H1 (cell line): Measurements from ENCODE around the gene KCNMA1. TPM values are rescaled to one million over a fixed set of nuclear protein-coding genes. Genes with fewer than 3 reads are reported as not detected.

Source experiments
- CTCF ChIA-PET: fragments of 300-600 bp; sonication (Branson Sonifier 250); formaldehyde crosslinking; loops from one replicate; lab custom pipeline; 2021; ENCODE audit not compliant: partially characterized antibody; lab: Charles Lee
- POLR2A ChIA-PET: fragments of 300-600 bp; sonication (Branson Sonifier 250); formaldehyde crosslinking; loops from one replicate; lab custom pipeline; 2021; ENCODE audit warnings: inconsistent platforms; ENCODE audit not compliant: partially characterized antibody; lab: Charles Lee
- DNase-seq, 2 experiments: peaks; one replicate each; pipeline versions ENCODE4 v3.0.0 to v3.0.0-alpha.2; 2010 to 2022; ENCODE audit warnings: low spot score in 2 of 2, low read depth in 1 of 2, mixed read lengths in 1 of 2
- FAIRE-seq: peaks from 2 replicates; lab custom pipeline; 2011; peaks lifted over from hg19 to GRCh38; lab: Jason Lieb, UNC
- H2AFZ ChIP-seq: 2 replicates; pipeline ENCODE4 v1.8.1; 2012; ENCODE audit warnings: low read length, inconsistent platforms
- H2AK5ac ChIP-seq: 2 replicates; pipeline ENCODE4 v1.6.1; 2013; ENCODE audit warnings: low read depth, low read length
- H2BK120ac ChIP-seq: replicated peaks from 2 replicates; pipeline ENCODE3; 2013; ENCODE audit warnings: low read depth, low read length, inconsistent platforms
- H2BK12ac ChIP-seq: 2 replicates; pipeline ENCODE4 v1.6.1; 2013; ENCODE audit warnings: low read depth, low read length
- H2BK15ac ChIP-seq: 2 replicates; pipeline ENCODE4 v1.6.1; 2013; ENCODE audit warnings: low read length
- H2BK20ac ChIP-seq: 2 replicates; pipeline ENCODE4 v1.6.1; 2013; ENCODE audit warnings: low read length
- H2BK5ac ChIP-seq: 2 replicates; pipeline ENCODE4 v1.6.1; 2013; ENCODE audit warnings: low read depth, low read length
- H3K14ac ChIP-seq: 2 replicates; pipeline ENCODE4 v1.6.1; 2013; ENCODE audit warnings: inconsistent platforms; ENCODE audit not compliant: insufficient read length
- H3K18ac ChIP-seq: 2 replicates; pipeline ENCODE4 v1.6.1; 2013; ENCODE audit warnings: low read length; ENCODE audit errors: extremely low read depth
- H3K23ac ChIP-seq: 2 replicates; pipeline ENCODE4 v1.6.1; 2013; ENCODE audit warnings: inconsistent platforms; ENCODE audit not compliant: insufficient read length
- H3K23me2 ChIP-seq: 2 replicates; pipeline ENCODE4 v1.6.1; 2013; ENCODE audit warnings: low read depth, low read length
- H3K27ac ChIP-seq: 2 replicates; pipeline ENCODE4 v1.6.1; 2011; ENCODE audit warnings: low read depth, low read length, inconsistent platforms
- H3K27me3 ChIP-seq, 4 experiments: replicated peaks in 1 of 4; 1 replicate in 1 of 4; 2 replicates in 3 of 4; pipeline versions ENCODE4 v1.6.1 to v1.8.1; 2011 to 2013; ENCODE audit warnings: low read length in 3 of 4, mild to moderate bottlenecking in 3 of 4, inconsistent platforms in 2 of 4, mixed read lengths in 2 of 4, moderate library complexity in 1 of 4; ENCODE audit not compliant: control insufficient read depth in 3 of 4, insufficient read depth in 3 of 4; ENCODE audit errors: extremely low read depth in 1 of 4
- H3K36me3 ChIP-seq, 4 experiments: 2 replicates each; pipeline versions ENCODE4 v1.6.1 to v1.8.1; 2011 to 2013; ENCODE audit warnings: mild to moderate bottlenecking in 4 of 4, low read length in 3 of 4, moderate library complexity in 2 of 4, control low read depth in 1 of 4, inconsistent platforms in 1 of 4; ENCODE audit not compliant: insufficient read depth in 4 of 4, control insufficient read depth in 2 of 4
- H3K4ac ChIP-seq: replicated peaks from 2 replicates; pipeline ENCODE3; 2013; ENCODE audit warnings: low read length, low read depth, mixed read lengths, inconsistent platforms; ENCODE audit not compliant: insufficient read length
- H3K4me1 ChIP-seq, 4 experiments: replicated peaks in 1 of 4; 1 replicate in 1 of 4; 2 replicates in 3 of 4; pipeline versions ENCODE4 v1.6.1 to v1.8.1; 2011 to 2013; ENCODE audit warnings: low read length in 3 of 4, inconsistent platforms in 2 of 4, mixed read lengths in 1 of 4; ENCODE audit not compliant: insufficient read depth in 4 of 4, control insufficient read depth in 3 of 4
- H3K4me2 ChIP-seq, 2 experiments: 2 replicates each; pipeline versions ENCODE4 v1.6.1 to v1.8.1; 2011 to 2013; ENCODE audit warnings: low read depth in 2 of 2, low read length in 2 of 2, control low read depth in 1 of 2, inconsistent platforms in 1 of 2, mild to moderate bottlenecking in 1 of 2; ENCODE audit not compliant: insufficient read depth in 1 of 2
- H3K4me3 ChIP-seq, 4 experiments: fragments of 200-600, 300-600 bp in 1 of 4; sonication (generic), shearing (Covaris generic), sonication (Bioruptor Twin) in 1 of 4; 2 replicates each; pipeline versions ENCODE4 v1.5.1 to v1.8.1; 2011 to 2016; ENCODE audit warnings: low read length in 4 of 4, low read depth in 3 of 4, control low read depth in 2 of 4, inconsistent platforms in 2 of 4, mild to moderate bottlenecking in 2 of 4, mixed read lengths in 1 of 4, moderate library complexity in 1 of 4; ENCODE audit not compliant: insufficient read depth in 2 of 4; ENCODE audit errors: extremely low read depth in 1 of 4
- H3K56ac ChIP-seq: replicated peaks from 2 replicates; pipeline ENCODE3; 2013; ENCODE audit warnings: low read depth, mild to moderate bottlenecking, mixed read lengths, low read length, inconsistent platforms; ENCODE audit not compliant: insufficient read length
- H3K79me1 ChIP-seq: 2 replicates; pipeline ENCODE4 v1.6.1; 2013; ENCODE audit warnings: low read depth, low read length, control low read depth
- H3K79me2 ChIP-seq, 2 experiments: 2 replicates each; pipeline versions ENCODE4 v1.6.1 to v1.8.1; 2012 to 2013; ENCODE audit warnings: low read length in 2 of 2, mild to moderate bottlenecking in 2 of 2, inconsistent platforms in 1 of 2; ENCODE audit not compliant: insufficient read depth in 2 of 2, control insufficient read depth in 1 of 2
- H3K9ac ChIP-seq, 4 experiments: replicated peaks in 1 of 4; 1 replicate in 1 of 4; 2 replicates in 3 of 4; pipeline versions ENCODE4 v1.6.1 to v1.8.1; 2011 to 2013; ENCODE audit warnings: low read depth in 3 of 4, low read length in 3 of 4, control low read depth in 2 of 4, mild to moderate bottlenecking in 2 of 4, moderate library complexity in 2 of 4, inconsistent platforms in 1 of 4; ENCODE audit errors: extremely low read depth in 1 of 4
- H3K9me3 ChIP-seq, 2 experiments: 2 replicates each; pipeline versions ENCODE4 v1.6.1 to v1.8.1; 2012 to 2013; ENCODE audit warnings: mild to moderate bottlenecking in 2 of 2, moderate library complexity in 2 of 2, control low read depth in 1 of 2, inconsistent platforms in 1 of 2, low read depth in 1 of 2, low read length in 1 of 2, mixed read lengths in 1 of 2; ENCODE audit not compliant: insufficient read depth in 2 of 2
- H4K20me1 ChIP-seq, 2 experiments: replicated peaks in 1 of 2; 2 replicates each; pipeline versions ENCODE3 to v1.8.1; 2011 to 2013; ENCODE audit warnings: inconsistent platforms in 2 of 2, low read length in 2 of 2, mild to moderate bottlenecking in 1 of 2; ENCODE audit not compliant: insufficient read depth in 2 of 2, control insufficient read depth in 1 of 2
- H4K5ac ChIP-seq: 2 replicates; pipeline ENCODE4 v1.6.1; 2013; ENCODE audit warnings: low read length, low read depth, mixed read lengths, inconsistent platforms; ENCODE audit not compliant: insufficient read length
- H4K8ac ChIP-seq: 2 replicates; pipeline ENCODE4 v1.8.0; 2013; ENCODE audit warnings: mild to moderate bottlenecking, moderate library complexity, low read length, inconsistent platforms; ENCODE audit not compliant: insufficient read depth; ENCODE audit errors: extremely low read depth
- H4K91ac ChIP-seq: replicated peaks from 2 replicates; pipeline ENCODE3; 2013; ENCODE audit warnings: low read length, mixed read lengths, inconsistent platforms; ENCODE audit not compliant: insufficient read length
- ATF2 ChIP-seq: IDR thresholded peaks from 2 replicates; pipeline ENCODE4 v1.6.1; 2012; ENCODE audit warnings: low read length, inconsistent platforms
- CEBPB ChIP-seq: IDR thresholded peaks from 2 replicates; pipeline ENCODE4 v1.6.1; 2012; ENCODE audit warnings: low read depth, low read length
- CTBP2 ChIP-seq: IDR thresholded peaks from 2 replicates; pipeline ENCODE4 v1.7.0; 2011; ENCODE audit warnings: borderline replicate concordance, mild to moderate bottlenecking, moderate library complexity, mixed read lengths, low read length; ENCODE audit not compliant: insufficient read depth, insufficient read length
- EP300 ChIP-seq, 2 experiments: IDR thresholded peaks; 1 replicate in 1 of 2; 2 replicates in 1 of 2; pipeline ENCODE4 v1.6.1; 2011 to 2012; ENCODE audit warnings: low read depth in 2 of 2, low read length in 2 of 2, mild to moderate bottlenecking in 2 of 2, borderline replicate concordance in 1 of 2, inconsistent platforms in 1 of 2, moderate library complexity in 1 of 2
- FOSL1 ChIP-seq: IDR thresholded peaks from 2 replicates; pipeline ENCODE4 v1.6.1; 2011; ENCODE audit warnings: mild to moderate bottlenecking, low read depth, low read length, moderate library complexity; ENCODE audit not compliant: insufficient read depth
- GTF2F1 ChIP-seq: IDR thresholded peaks from 2 replicates; pipeline ENCODE4 v1.6.1; 2012; ENCODE audit warnings: low read depth, low read length, improper control_type of control experiment, borderline replicate concordance
- JUND ChIP-seq: IDR thresholded peaks from 2 replicates; pipeline ENCODE4 v1.6.1; 2011; ENCODE audit warnings: mild to moderate bottlenecking, improper control_type of control experiment, low read length
- KDM1A ChIP-seq: fragments of 200-600, 300-600 bp; sonication (generic); IDR thresholded peaks from 2 replicates; pipeline ENCODE4 v1.7.1; 2016; ENCODE audit warnings: mild to moderate bottlenecking, low read length, borderline replicate concordance
- KDM5A ChIP-seq: fragments of 200-600 bp; IDR thresholded peaks from 2 replicates; pipeline ENCODE4 v1.7.1; 2012; ENCODE audit warnings: mild to moderate bottlenecking, low read length, inconsistent platforms, mixed read lengths
- NANOG ChIP-seq: IDR thresholded peaks from 2 replicates; pipeline ENCODE4 v1.6.1; 2011; ENCODE audit warnings: low read length, low read depth, mild to moderate bottlenecking, inconsistent platforms; ENCODE audit not compliant: insufficient read depth, poor library complexity, severe bottlenecking
- SP2 ChIP-seq: IDR thresholded peaks from 2 replicates; pipeline ENCODE4 v1.6.1; 2012; ENCODE audit warnings: mild to moderate bottlenecking, low read length, inconsistent platforms
- SUZ12 ChIP-seq: fragments of 200-600 bp; sonication (generic); IDR thresholded peaks from 2 replicates; pipeline ENCODE4 v1.6.1; 2012; ENCODE audit warnings: mild to moderate bottlenecking, inconsistent platforms, low read length, moderate library complexity, mixed read lengths
- polyA plus RNA-seq, 7 experiments: library from polyadenylated mRNA; depleted of rRNA in 3 of 7; stranded (reverse) in 5 of 7; unstranded in 2 of 7; fragments of >200 nt in 5 of 7; fragments of 200-250 nt in 2 of 7; gene quantifications; 1 replicate in 5 of 7; 2 replicates in 1 of 7; 4 replicates in 1 of 7; pipeline versions ENCODE4 v1.2.1 to v1.2.3, GENCODE V29; 2011 to 2013; ENCODE audit warnings: missing spikeins in 2 of 7, mixed read lengths in 2 of 7
- total RNA-seq: library from RNA; stranded (reverse); fragmentation: NEBNext Ultra II Directional; extraction: Animal tissue kit (Norgen Biotek cat#: 25700); gene quantifications from 2 replicates; pipeline ENCODE4 v1.2.1, GENCODE V29; 2021

The KCNMA1 gene
- total and polyA plus RNA-seq, 2 of the 8 experiments (the other 6 are each of a cell fraction or from before 2014, with no cell fraction given) = 10.2 to 11.1 TPM

- FAIRE-seq (no peak), DNase-seq (no peak)
- H3K27me3 ChIP-seq = no peaks in the 10 kb centered on the region
- no peaks in the 10 kb centered on the region; a peak in 1 of 8 replicates for H3K36me3 ChIP-seq
- no peaks in the 10 kb centered on the region for H3K79me1 ChIP-seq
- H4K8ac ChIP-seq = no peak overlapping the region
- no peak overlapping the region for H3K27ac ChIP-seq
- H4K91ac ChIP-seq = no peak overlapping the region
- no peak overlapping the region for H2AFZ ChIP-seq
- H4K5ac ChIP-seq = no peak overlapping the region
- H2BK20ac ChIP-seq = no peak overlapping the region
- H3K23ac ChIP-seq = no peak overlapping the region
- H2BK15ac ChIP-seq = no peak overlapping the region
- H4K20me1 ChIP-seq = no peaks in the 10 kb centered on the region
- H3K23me2 ChIP-seq = no peaks in the 10 kb centered on the region; the same call in 1 of the 2 replicates
- no peak overlapping the region for H3K9ac ChIP-seq
- POLR2A ChIA-PET = no interaction called here
- H3K79me2 ChIP-seq = no peaks in the 10 kb centered on the region
- no peak overlapping the region for H2BK5ac ChIP-seq
- TF ChIP-seq KDM5A (no peak), ATF2 (no peak), KDM1A (no peak), SP2 (no peak), CTBP2 (no peak), SUZ12 (no peak), EP300 (IDR thresholded peaks at IDR 0.05; ENCODE audit: borderline replicate concordance in 1 of 2, low read depth in 2 of 2, low read length in 2 of 2) (no peak), NANOG (no peak), JUND (no peak), CEBPB (no peak), FOSL1 (no peak), GTF2F1 (no peak)
- TF ChIP-seq, all 59 proteins: peak for 0
- Histone ChIP-seq H3K4me2 (no peak overlapping the region), H3K4me1 (no peaks in the 10 kb centered on the region), H3K56ac (no peak overlapping the region), H2BK12ac (no peak overlapping the region), H3K4me3 (no peak overlapping the region), H3K4ac (no peak overlapping the region), H3K9me3 (peaks cover 7 to 11% of the 10 kb centered on the region in 2 experiments; a peak in 3 of 4 replicates), H2BK120ac (no peak overlapping the region), H3K18ac (no peak overlapping the region), H3K14ac (no peak overlapping the region), H2AK5ac (no peak overlapping the region)
- CTCF ChIA-PET = interaction anchor here (0.7 to 3.5 kb wide), 20 partner anchors 9 to 1285 kb away, joined by 3 to 20 read pairs (median 4); no protein-coding TSS in a partner anchor
These were observed 631.7 kb downstream of the KCNMA1 start for GRCh38 chr10:77005871-77006270.
